HepG2 (cell line): Measurements from ENCODE around the gene RNASE8. TPM values are rescaled to one million over a fixed set of nuclear protein-coding genes. Genes with fewer than 3 reads are reported as not detected.
A peak's percentile ranks its signal among the peaks of the same experiment; 100 is the strongest.

Source experiments
- ATAC-seq: fragments of 200-7000 bp; cut with Tn5 transposase; 3 replicates; pipeline ENCODE4 v1.9.1; 2020; ENCODE audit warnings: mild to moderate bottlenecking, moderate library complexity
- BruUV-seq: library from RNA; stranded (reverse); fragments of 400-500 nt; replicated peaks from 2 replicates; lab custom pipeline; 2021; lab: Mats Ljungman, UMichigan
- CTCF ChIA-PET: fragments of 300-600 bp; formaldehyde crosslinking; extraction: SDS; loops from one replicate; lab custom pipeline; 2021; ENCODE audit warnings: low total read pairs, inconsistent platforms, low intra/inter-chr PET ratio; lab: Yijun Ruan, JAX
- POLR2A ChIA-PET: fragments of 350-600 bp; sonication (Branson Sonifier 250); formaldehyde crosslinking; loops from one replicate; lab custom pipeline; 2020; ENCODE audit warnings: antibody characterized with exemption, inconsistent platforms; lab: Yijun Ruan, JAX
- DNase-seq: peaks from one replicate; pipeline ENCODE4 v3.0.0-alpha.2; 2015; ENCODE audit warnings: low spot score
- FAIRE-seq: peaks from 3 replicates; lab custom pipeline; 2011; peaks lifted over from hg19 to GRCh38; lab: Jason Lieb, UNC
- H2AFZ ChIP-seq: one replicate; pipeline ENCODE4 v1.6.1; 2011; ENCODE audit warnings: low read length, inconsistent platforms
- H3K27ac ChIP-seq: fragments of 300-600 bp; 3 replicates; pipeline ENCODE4 v1.8.0; 2011; ENCODE audit warnings: mixed run types, mild to moderate bottlenecking, mixed read lengths, low read length, inconsistent platforms; ENCODE audit not compliant: insufficient read depth; ENCODE audit errors: extremely low read length
- H3K27me3 ChIP-seq, 2 experiments: fragments of 200-600 bp in 1 of 2; 2 replicates in 1 of 2; 3 replicates in 1 of 2; pipeline versions ENCODE4 v1.6.0 to v1.8.0; 2011; ENCODE audit warnings: low read length in 2 of 2, mild to moderate bottlenecking in 2 of 2, moderate library complexity in 2 of 2, inconsistent platforms in 1 of 2; ENCODE audit not compliant: insufficient read depth in 2 of 2, control insufficient read depth in 1 of 2
- H3K36me3 ChIP-seq, 2 experiments: fragments of 200-600 bp in 1 of 2; replicated peaks in 1 of 2; 2 replicates in 1 of 2; 3 replicates in 1 of 2; pipeline versions ENCODE4 v1.5.1 to v1.8.0; 2011; ENCODE audit warnings: low read length in 2 of 2, inconsistent platforms in 1 of 2; ENCODE audit not compliant: insufficient read depth in 2 of 2, control insufficient read depth in 1 of 2
- H3K4me1 ChIP-seq: 2 replicates; pipeline ENCODE4 v1.5.1; 2012; ENCODE audit warnings: low read length, inconsistent platforms; ENCODE audit not compliant: insufficient read depth
- H3K4me2 ChIP-seq: 2 replicates; pipeline ENCODE4 v1.6.0; 2011; ENCODE audit warnings: low read depth, low read length, inconsistent platforms
- H3K4me3 ChIP-seq, 3 experiments: fragments of 200-600 bp in 1 of 3; sonication (generic), shearing (Covaris generic) in 1 of 3; replicated peaks in 1 of 3; 2 replicates each; pipeline ENCODE4 v1.5.1; 2011 to 2016; ENCODE audit warnings: low read length in 3 of 3, inconsistent platforms in 2 of 3, low read depth in 2 of 3, mild to moderate bottlenecking in 2 of 3, control low read depth in 1 of 3, mixed read lengths in 1 of 3; ENCODE audit not compliant: insufficient read depth in 1 of 3
- H3K79me2 ChIP-seq: one replicate; pipeline ENCODE4 v1.6.1; 2011; ENCODE audit warnings: low read length, inconsistent platforms; ENCODE audit not compliant: insufficient read depth
- H3K9ac ChIP-seq: 2 replicates; pipeline ENCODE4 v1.6.0; 2011; ENCODE audit warnings: mild to moderate bottlenecking, low read depth, low read length, inconsistent platforms; ENCODE audit not compliant: insufficient read depth
- H3K9me3 ChIP-seq: 2 replicates; pipeline ENCODE4 v1.5.1; 2012; ENCODE audit warnings: mild to moderate bottlenecking, low read length
- H4K20me1 ChIP-seq: 2 replicates; pipeline ENCODE4 v1.6.0; 2011; ENCODE audit warnings: inconsistent platforms, mild to moderate bottlenecking, low read length, moderate library complexity; ENCODE audit not compliant: insufficient read depth
- ADNP ChIP-seq: sonication (generic); formaldehyde crosslinking; IDR thresholded peaks from 2 replicates; pipeline ENCODE4 v1.4.0; 2020; ENCODE audit warnings: missing genetic modification reagents
- AGO1 ChIP-seq: fragments of 200-400 bp; formaldehyde crosslinking; IDR thresholded peaks from 2 replicates; pipeline ENCODE4 v1.6.1; 2017; ENCODE audit warnings: mild to moderate bottlenecking, low read depth, low read length, moderate library complexity; ENCODE audit not compliant: poor library complexity, severe bottlenecking
- AGO2 ChIP-seq: fragments of 200-400 bp; formaldehyde crosslinking; optimal IDR thresholded peaks from 2 replicates; pipeline ENCODE3; 2017; ENCODE audit warnings: mild to moderate bottlenecking, low read depth, low read length, moderate library complexity
- GLI4 ChIP-seq: sonication (generic); formaldehyde crosslinking; IDR thresholded peaks from 2 replicates; pipeline ENCODE4 v1.5.1; 2020; ENCODE audit warnings: missing genetic modification reagents, mild to moderate bottlenecking, moderate library complexity, borderline replicate concordance
- HNF4G ChIP-seq, 2 experiments: sonication (generic) in 1 of 2; formaldehyde crosslinking in 1 of 2; IDR thresholded peaks; 2 replicates each; pipeline versions ENCODE4 v1.4.0 to v1.6.1; 2011 to 2020; ENCODE audit warnings: borderline replicate concordance in 2 of 2, low read depth in 2 of 2, mild to moderate bottlenecking in 2 of 2, low read length in 1 of 2, missing genetic modification reagents in 1 of 2, moderate library complexity in 1 of 2
- HOXA3 ChIP-seq: sonication (generic); formaldehyde crosslinking; IDR thresholded peaks from 2 replicates; pipeline ENCODE4 v1.5.0; 2020; ENCODE audit warnings: missing genetic modification reagents
- JUN ChIP-seq: sonication (generic); formaldehyde crosslinking; IDR thresholded peaks from 2 replicates; pipeline ENCODE4 v1.4.0; 2020; ENCODE audit warnings: mild to moderate bottlenecking, missing genetic modification reagents
- MED8 ChIP-seq: sonication (generic); formaldehyde crosslinking; IDR thresholded peaks from 2 replicates; pipeline ENCODE4 v1.8.1; 2023; ENCODE audit warnings: mild to moderate bottlenecking, missing genetic modification reagents; ENCODE audit not compliant: insufficient replicate concordance
- MEIS2 ChIP-seq: sonication (generic); formaldehyde crosslinking; IDR thresholded peaks from 2 replicates; pipeline ENCODE4 v1.9.0; 2021; ENCODE audit warnings: mild to moderate bottlenecking, missing genetic modification reagents
- MXD1 ChIP-seq: sonication (generic); formaldehyde crosslinking; IDR thresholded peaks from 2 replicates; pipeline ENCODE4 v1.4.0; 2020; ENCODE audit warnings: mild to moderate bottlenecking, missing genetic modification reagents
- PCBP2 ChIP-seq: fragments of 200-400 bp; formaldehyde crosslinking; optimal IDR thresholded peaks from 2 replicates; pipeline ENCODE3; 2018; ENCODE audit warnings: low read length, low read depth; ENCODE audit not compliant: poor library complexity, severe bottlenecking
- SOX6 ChIP-seq, 2 experiments: fragments of 450-650 bp in 1 of 2; sonication (generic) in 1 of 2; formaldehyde crosslinking in 1 of 2; IDR thresholded peaks; 2 replicates each; pipeline versions ENCODE4 v1.4.0 to v1.6.1; 2017 to 2020; ENCODE audit warnings: antibody characterized with exemption in 1 of 2, mild to moderate bottlenecking in 1 of 2, missing genetic modification reagents in 1 of 2
- ZNF317 ChIP-seq: sonication (generic); formaldehyde crosslinking; IDR thresholded peaks from 2 replicates; pipeline ENCODE4 v1.5.0; 2020; ENCODE audit warnings: mild to moderate bottlenecking, missing genetic modification reagents
- ZNF720 ChIP-seq: sonication (generic); formaldehyde crosslinking; IDR thresholded peaks from 2 replicates; pipeline ENCODE4 v1.4.0; 2020; ENCODE audit warnings: missing genetic modification reagents
- WGBS: methylation state at CpG from one replicate; pipeline ENCODE4 v1.1.6; 2017; ENCODE audit warnings: low lambda C conversion rate; 5-methylcytosine and 5-hydroxymethylcytosine counted together
- in situ Hi-C: cut with HindIII; loops from 2 replicates; pipeline ENCODE4 v1.10.0; 2017; ENCODE audit warnings: low pct_unique_long_range_greater_than_20kb; ENCODE audit not compliant: extremely low pct_ligation_motif_present
- intact Hi-C: fragments of 100-400 bp; cut with micrococcal nuclease; formaldehyde crosslinking; loops from one replicate; pipeline ENCODE4 v1.10.0; 2022; ENCODE audit not compliant: unreplicated experiment
- polyA plus RNA-seq, 8 experiments: library from polyadenylated mRNA; depleted of rRNA in 3 of 8; stranded (reverse) in 7 of 8; unstranded in 1 of 8; fragments of >200 nt; fragmentation: Illumina TruSeq in 4 of 8; extraction: Trizol in 4 of 8; gene quantifications; 2 replicates each; pipeline versions ENCODE4 v1.2.1 to v1.2.3, GENCODE V29; 2011 to 2016; ENCODE audit warnings: low read depth in 4 of 8, missing spikeins in 1 of 8, mixed read lengths in 1 of 8; ENCODE audit not compliant: insufficient read depth in 1 of 8
- total RNA-seq, 5 experiments: library from RNA; depleted of rRNA; stranded (reverse); fragments of >200 nt; fragmentation: Illumina TruSeq; extraction: Trizol; gene quantifications; 2 replicates each; pipeline ENCODE4 v1.2.3, GENCODE V29; 2016; ENCODE audit warnings: low read depth in 1 of 5
- TF ChIP-seq, protein P1 (sequence below): sonication (generic); formaldehyde crosslinking; IDR thresholded peaks from 2 replicates; pipeline ENCODE4 v1.4.0; 2020; ENCODE audit warnings: missing genetic modification reagents
- TF ChIP-seq, protein P2 (sequence below): sonication (generic); formaldehyde crosslinking; IDR thresholded peaks from 2 replicates; pipeline ENCODE4 v1.9.0; 2022; ENCODE audit warnings: missing genetic modification reagents, mild to moderate bottlenecking, borderline replicate concordance

Gene RNASE8
- total and polyA plus RNA-seq, 2 of the 13 experiments (the other 11 are each of a cell fraction or from before 2014, with no cell fraction given) = not detected

- POLR2A ChIA-PET = interaction anchor here (1.1 to 7.8 kb wide), 9 partner anchors 13 to 76 kb away, joined by 3 to 84 read pairs (median 18); partner anchors contain the start of gene ARHGEF40
- Histone ChIP-seq H3K36me3 (peaks cover 35 to 52% of the 10 kb centered on the region in 2 experiments), H3K79me2 (peaks cover 12% of the 10 kb centered on the region), H4K20me1 (peaks cover 8% of the 10 kb centered on the region; the same call in 1 of the 2 replicates), H3K9ac (no peak overlapping the region), H3K4me1 (peaks cover 25% of the 10 kb centered on the region), H3K4me3 (no peak overlapping the region), H3K27me3 (no peaks in the 10 kb centered on the region), H3K4me2 (no peak overlapping the region), H2AFZ (no peak overlapping the region), H3K9me3 (no peaks in the 10 kb centered on the region), H3K27ac (no peak overlapping the region)
- DNase-seq = no peak
- CTCF ChIA-PET = interaction anchor here (1.7 to 12.2 kb wide), 5 partner anchors 15 to 77 kb away, joined by 5 to 320 read pairs (median 38); partner anchors contain the start of gene ARHGEF40
- ATAC-seq = no peak; the same call in 2 of the 3 replicates
- 98% methylated on average over 45 of the region's 45 CpGs for WGBS
- intact Hi-C loops = no loop called here
- no peak for FAIRE-seq
- in situ Hi-C loops = no loop called here
- no TSS peak for BruUV-seq
- TF ChIP-seq MXD1 (0 out of 2 replicates have a peak, but pooled peaks have one; percentile 57), AGO1 (peak; percentile 73), SOX6 (IDR thresholded peaks at IDR 0.05) (no peak), SOX6 (CRISPR knock-in tag; IDR thresholded peaks at IDR 0.05) (0 out of 2 replicates have a peak, but pooled peaks have one; percentile 12), MEIS2 (CRISPR knock-in tag) (0 out of 2 replicates have a peak, but pooled peaks have one; percentile 12), HNF4G (IDR thresholded peaks at IDR 0.05; ENCODE audit: borderline replicate concordance, low read depth, low read length) (no peak), HNF4G (CRISPR knock-in tag; IDR thresholded peaks at IDR 0.05; ENCODE audit: borderline replicate concordance, low read depth) (no peak), HOXA3 (CRISPR knock-in tag) (peak; percentile 20; the same call in 1 of the 2 replicates), ZNF720 (CRISPR knock-in tag) (no peak), JUN (CRISPR knock-in tag) (no peak), ADNP (CRISPR knock-in tag) (no peak), PCBP2 (no peak), MED8 (CRISPR knock-in tag) (peak; percentile 22), AGO2 (peak; percentile 79), ZNF317 (CRISPR knock-in tag) (0 out of 2 replicates have a peak, but pooled peaks have one; percentile 25), GLI4 (CRISPR knock-in tag) (no peak)
- TF ChIP-seq, protein P1, sequence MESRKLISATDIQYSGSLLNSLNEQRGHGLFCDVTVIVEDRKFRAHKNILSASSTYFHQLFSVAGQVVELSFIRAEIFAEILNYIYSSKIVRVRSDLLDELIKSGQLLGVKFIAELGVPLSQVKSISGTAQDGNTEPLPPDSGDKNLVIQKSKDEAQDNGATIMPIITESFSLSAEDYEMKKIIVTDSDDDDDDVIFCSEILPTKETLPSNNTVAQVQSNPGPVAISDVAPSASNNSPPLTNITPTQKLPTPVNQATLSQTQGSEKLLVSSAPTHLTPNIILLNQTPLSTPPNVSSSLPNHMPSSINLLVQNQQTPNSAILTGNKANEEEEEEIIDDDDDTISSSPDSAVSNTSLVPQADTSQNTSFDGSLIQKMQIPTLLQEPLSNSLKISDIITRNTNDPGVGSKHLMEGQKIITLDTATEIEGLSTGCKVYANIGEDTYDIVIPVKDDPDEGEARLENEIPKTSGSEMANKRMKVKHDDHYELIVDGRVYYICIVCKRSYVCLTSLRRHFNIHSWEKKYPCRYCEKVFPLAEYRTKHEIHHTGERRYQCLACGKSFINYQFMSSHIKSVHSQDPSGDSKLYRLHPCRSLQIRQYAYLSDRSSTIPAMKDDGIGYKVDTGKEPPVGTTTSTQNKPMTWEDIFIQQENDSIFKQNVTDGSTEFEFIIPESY (CRISPR knock-in tag) = peak; percentile 91
- TF ChIP-seq, protein P2, sequence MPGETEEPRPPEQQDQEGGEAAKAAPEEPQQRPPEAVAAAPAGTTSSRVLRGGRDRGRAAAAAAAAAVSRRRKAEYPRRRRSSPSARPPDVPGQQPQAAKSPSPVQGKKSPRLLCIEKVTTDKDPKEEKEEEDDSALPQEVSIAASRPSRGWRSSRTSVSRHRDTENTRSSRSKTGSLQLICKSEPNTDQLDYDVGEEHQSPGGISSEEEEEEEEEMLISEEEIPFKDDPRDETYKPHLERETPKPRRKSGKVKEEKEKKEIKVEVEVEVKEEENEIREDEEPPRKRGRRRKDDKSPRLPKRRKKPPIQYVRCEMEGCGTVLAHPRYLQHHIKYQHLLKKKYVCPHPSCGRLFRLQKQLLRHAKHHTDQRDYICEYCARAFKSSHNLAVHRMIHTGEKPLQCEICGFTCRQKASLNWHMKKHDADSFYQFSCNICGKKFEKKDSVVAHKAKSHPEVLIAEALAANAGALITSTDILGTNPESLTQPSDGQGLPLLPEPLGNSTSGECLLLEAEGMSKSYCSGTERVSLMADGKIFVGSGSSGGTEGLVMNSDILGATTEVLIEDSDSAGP (CRISPR knock-in tag) = peak; percentile 25; the same call in 1 of the 2 replicates
These were observed 33.5 kb downstream of the RNASE8 start for GRCh38 chr14:21090940-21091663.
